GM12864 (cell line): ENCODE data around the gene OBSCN.

Experiments
- DNase-seq: peaks from one replicate; pipeline ENCODE4 v3.0.0-alpha.2; 2011; ENCODE audit warnings: low read depth
- H3K4me3 ChIP-seq: 2 replicates; pipeline ENCODE4 v1.5.1; 2011; ENCODE audit warnings: mild to moderate bottlenecking, low read depth, low read length, control low read depth
- CTCF ChIP-seq: IDR thresholded peaks from 2 replicates; pipeline ENCODE4 v1.5.1; 2011; ENCODE audit warnings: low read depth, mild to moderate bottlenecking, moderate library complexity, low read length, control low read depth, inconsistent platforms; ENCODE audit errors: missing control alignments

Gene OBSCN

GRCh38 chr1:228209657-228210056 is 1.8 kb downstream of the OBSCN start:
- no peak for TF ChIP-seq CTCF
- H3K4me3 ChIP-seq, result no peak overlapping the region
- no peak for DNase-seq

GRCh38 chr1:228210076-228210651 is 2.3 kb downstream of the OBSCN start:
- no peak for DNase-seq
- TF ChIP-seq CTCF, result no peak
- no peak overlapping the region for H3K4me3 ChIP-seq

GRCh38 chr1:228210712-228211530 is 3.1 kb downstream of the OBSCN start:
- H3K4me3 ChIP-seq, result no peak overlapping the region
- no peak for DNase-seq
- no peak for TF ChIP-seq CTCF

- H3K4me3 ChIP-seq, result no peak overlapping the region
- DNase-seq, result no peak
- TF ChIP-seq CTCF, result no peak
Observed at GRCh38 chr1:228211531-228212414, 3.9 kb downstream of the OBSCN start.

GRCh38 chr1:228212415-228212965 is 4.6 kb downstream of the OBSCN start:
- TF ChIP-seq CTCF, result no peak
- no peak overlapping the region for H3K4me3 ChIP-seq
- DNase-seq, result no peak

GRCh38 chr1:228212966-228213844 is 5.4 kb downstream of the OBSCN start:
- peak; percentile 57 for TF ChIP-seq CTCF
- DNase-seq, result peak; percentile 35
- H3K4me3 ChIP-seq, result peak overlapping the region; percentile 23
